ENCODE results near the gene MREG.

GRCh38 chr2:215920244-215921100 lies 92.9 kb downstream of the MREG start:
- TF ChIP-seq CTCF (conservative IDR thresholded peaks at IDR 0.05), result peak; percentile 93
- TF ChIP-seq EZH2 (IDR thresholded peaks at IDR 0.05; ENCODE audit: low read depth), result no peak

Data from PC-9 (cell line).